Ectodermal cell (in vitro differentiated cells): Measurements from ENCODE around the gene DMD.

ENCODE experiments used
- H3K27ac ChIP-seq: 2 replicates; pipeline ENCODE4 v1.7.0; 2013; ENCODE audit warnings: mild to moderate bottlenecking, low read depth, low read length; ENCODE audit not compliant: insufficient read depth, poor library complexity, severe bottlenecking
- H3K27me3 ChIP-seq: 2 replicates; pipeline ENCODE4 v1.7.0; 2013; ENCODE audit warnings: mild to moderate bottlenecking, low read length; ENCODE audit not compliant: insufficient read depth, control insufficient read depth, poor library complexity, severe bottlenecking
- H3K36me3 ChIP-seq: one replicate; pipeline ENCODE4 v1.7.0; 2013; ENCODE audit warnings: low read length; ENCODE audit not compliant: control insufficient read depth, insufficient read depth
- H3K4me1 ChIP-seq: one replicate; pipeline ENCODE4 v1.7.0; 2013; ENCODE audit warnings: low read length; ENCODE audit not compliant: control insufficient read depth, insufficient read depth
- H3K4me3 ChIP-seq: 2 replicates; pipeline ENCODE4 v1.7.0; 2013; ENCODE audit warnings: low read depth, low read length, control low read depth; ENCODE audit not compliant: insufficient read depth
- H3K9me3 ChIP-seq: 2 replicates; pipeline ENCODE4 v1.7.0; 2013; ENCODE audit warnings: mild to moderate bottlenecking, low read length, moderate library complexity; ENCODE audit not compliant: control insufficient read depth
- WGBS, 2 experiments: methylation state at CpG; one replicate each; pipeline ENCODE4 v1.1.7; 2013; ENCODE audit warnings: missing lambda C conversion rate in 2 of 2; 5-methylcytosine and 5-hydroxymethylcytosine counted together

Gene DMD

DNA sequence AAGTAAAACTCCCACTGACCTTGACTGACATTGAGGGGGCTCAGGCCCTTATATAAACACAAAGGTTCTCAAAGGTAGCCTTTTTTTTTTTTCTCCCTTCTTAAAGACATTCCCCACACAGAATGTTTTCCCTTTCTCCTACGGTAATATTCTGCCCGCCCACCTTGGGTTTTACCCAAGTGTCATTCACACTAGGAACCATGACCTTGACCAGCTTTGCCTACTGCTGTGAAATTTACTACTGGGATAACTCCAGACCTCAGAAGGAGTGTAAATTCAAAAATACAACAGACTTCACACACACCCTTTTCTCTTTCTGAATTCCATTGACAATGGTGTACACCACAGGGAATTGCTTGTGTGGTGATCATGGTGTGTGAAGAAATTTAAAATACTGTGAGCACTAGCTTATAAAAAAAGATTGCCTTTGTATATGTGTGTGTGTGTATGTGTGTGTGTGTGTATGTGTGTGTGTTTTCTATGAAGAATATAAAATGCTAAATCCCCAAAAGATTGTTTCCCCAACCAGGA is 1550.0 kb downstream of the DMD start:
- H3K4me1 ChIP-seq, result no peaks in the 10 kb centered on the region
- no peak overlapping the region for H3K4me3 ChIP-seq
- no peak overlapping the region for H3K27ac ChIP-seq
- H3K9me3 ChIP-seq, result no peaks in the 10 kb centered on the region
- no peaks in the 10 kb centered on the region for H3K36me3 ChIP-seq
- WGBS, 2 experiments, result 70 to 88% methylated on average over 2 of the region's 2 CpGs
- H3K27me3 ChIP-seq, result no peaks in the 10 kb centered on the region

- no peaks in the 10 kb centered on the region for H3K9me3 ChIP-seq
- WGBS, 2 experiments, result 8 to 20% methylated on average over 1 to 2 of the region's 4 CpGs
- no peak overlapping the region for H3K4me3 ChIP-seq
- no peak overlapping the region for H3K27ac ChIP-seq
- no peaks in the 10 kb centered on the region for H3K4me1 ChIP-seq
- no peaks in the 10 kb centered on the region for H3K27me3 ChIP-seq
- H3K36me3 ChIP-seq, result no peaks in the 10 kb centered on the region
These were observed 1553.0 kb downstream of the DMD start for GRCh38 chrX:31658360-31658759.

DNA sequence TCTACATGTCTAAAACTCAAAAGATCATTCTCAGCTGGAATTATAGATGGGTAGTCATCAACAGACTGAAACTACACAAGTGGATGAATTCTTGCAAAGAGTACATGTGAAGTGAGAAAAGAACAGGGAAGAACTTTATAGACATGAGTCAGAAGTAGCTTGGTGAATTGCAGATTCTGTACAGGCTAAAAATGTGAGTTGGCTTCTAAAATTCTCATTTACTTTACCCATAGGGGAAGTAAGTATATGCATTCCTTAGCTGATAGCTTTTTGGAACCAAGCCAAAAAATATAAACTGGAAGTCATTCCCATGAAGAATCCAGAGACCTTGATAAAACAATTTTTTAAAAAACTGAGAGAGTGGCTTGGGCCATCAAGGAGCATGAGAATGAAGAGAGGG is 1555.3 kb downstream of the DMD start:
- Histone ChIP-seq H3K27me3 (no peaks in the 10 kb centered on the region), H3K4me3 (no peak overlapping the region), H3K4me1 (no peaks in the 10 kb centered on the region), H3K27ac (no peak overlapping the region), H3K36me3 (no peaks in the 10 kb centered on the region), H3K9me3 (no peaks in the 10 kb centered on the region)

DNA sequence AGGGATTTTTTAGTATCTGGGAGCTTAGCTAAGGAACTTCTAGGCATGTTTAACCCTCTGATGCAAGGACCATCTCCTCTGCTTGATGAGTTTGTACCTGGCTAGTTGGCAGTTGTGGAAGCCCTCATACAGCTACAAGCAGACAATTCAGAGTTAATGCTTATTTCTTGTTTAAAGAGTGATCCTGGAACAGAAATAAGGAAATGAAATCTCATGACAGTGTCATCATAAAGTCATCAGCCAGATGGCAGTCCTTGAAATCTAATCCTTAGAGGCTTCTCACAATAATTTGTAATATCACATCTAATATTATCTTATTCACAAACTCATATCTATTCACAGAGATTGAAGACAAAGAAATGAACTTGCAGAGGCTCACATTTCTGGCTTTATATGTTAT is 1557.9 kb downstream of the DMD start:
- no peak overlapping the region for H3K4me3 ChIP-seq
- H3K27me3 ChIP-seq, result no peaks in the 10 kb centered on the region
- H3K4me1 ChIP-seq, result no peaks in the 10 kb centered on the region
- H3K9me3 ChIP-seq, result no peaks in the 10 kb centered on the region
- H3K27ac ChIP-seq, result no peak overlapping the region
- no peaks in the 10 kb centered on the region for H3K36me3 ChIP-seq

- H3K9me3 ChIP-seq, result no peaks in the 10 kb centered on the region
- no peaks in the 10 kb centered on the region for H3K36me3 ChIP-seq
- no CpG with 5 or more reads among the region's 1 CpG for WGBS, 2 experiments
- no peaks in the 10 kb centered on the region for H3K4me1 ChIP-seq
- no peaks in the 10 kb centered on the region for H3K27me3 ChIP-seq
- no peak overlapping the region for H3K27ac ChIP-seq
- H3K4me3 ChIP-seq, result no peak overlapping the region
These were observed 1558.7 kb downstream of the DMD start for GRCh38 chrX:31652650-31653049.

- Histone ChIP-seq H3K36me3 (no peaks in the 10 kb centered on the region), H3K4me1 (no peaks in the 10 kb centered on the region), H3K9me3 (no peaks in the 10 kb centered on the region), H3K27me3 (no peaks in the 10 kb centered on the region), H3K27ac (no peak overlapping the region), H3K4me3 (no peak overlapping the region)
- WGBS, 2 experiments, result 91 to 100% methylated on average over 2 to 3 of the region's 3 CpGs
These were observed 1562.1 kb downstream of the DMD start for GRCh38 chrX:31649201-31649600.

DNA sequence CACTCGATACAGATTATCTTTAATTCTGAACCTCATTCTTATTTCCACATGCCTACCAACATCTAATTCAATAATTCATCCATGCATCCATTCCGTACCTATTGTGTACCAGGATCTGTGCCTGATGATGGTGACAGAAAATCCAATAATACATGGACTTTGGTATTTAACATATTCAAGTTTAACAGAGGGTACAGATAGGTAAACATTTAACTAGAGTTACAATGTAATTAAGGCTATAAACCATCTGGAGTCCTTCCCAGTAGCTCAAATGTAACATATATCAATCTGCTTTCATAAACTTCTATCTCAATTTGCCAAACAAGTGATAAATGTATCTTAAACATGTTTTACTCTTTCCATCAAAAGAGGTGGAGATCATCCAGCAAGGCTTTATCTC is 1578.0 kb downstream of the DMD start:
- WGBS, 2 experiments, result 97 to 100% methylated on average over 1 to 2 of the region's 2 CpGs
- no peaks in the 10 kb centered on the region for H3K36me3 ChIP-seq
- no peak overlapping the region for H3K27ac ChIP-seq

DNA sequence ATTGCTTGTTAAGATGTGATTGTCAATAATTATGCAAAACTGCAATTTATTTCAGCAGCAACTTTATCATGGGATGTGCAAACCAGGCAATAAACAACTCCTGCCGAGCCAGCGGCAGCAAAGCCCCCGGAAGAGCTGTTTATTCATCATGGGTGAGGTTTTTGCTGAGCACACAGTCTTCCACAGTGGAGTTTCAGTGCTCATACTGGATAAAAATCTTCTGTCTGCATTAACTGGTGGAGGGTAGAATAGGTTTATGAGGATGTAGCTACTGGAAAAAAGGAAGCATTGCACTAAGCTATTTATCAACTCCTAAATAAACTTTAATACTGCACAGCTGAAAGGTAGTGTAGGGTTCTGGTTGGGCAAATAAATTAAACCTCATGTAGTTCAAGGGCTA is 1582.2 kb downstream of the DMD start:
- Histone ChIP-seq H3K9me3 (no peaks in the 10 kb centered on the region), H3K4me1 (no peaks in the 10 kb centered on the region), H3K4me3 (no peak overlapping the region), H3K36me3 (no peaks in the 10 kb centered on the region), H3K27ac (no peak overlapping the region), H3K27me3 (no peaks in the 10 kb centered on the region)
- 83 to 90% methylated on average over 3 of the region's 3 CpGs for WGBS, 2 experiments

More for the DNA sequence above, 1578.0 kb downstream of the DMD start:
- no peak overlapping the region for H3K4me3 ChIP-seq
- no peaks in the 10 kb centered on the region for H3K9me3 ChIP-seq
- no peaks in the 10 kb centered on the region for H3K4me1 ChIP-seq
- H3K27me3 ChIP-seq, result no peaks in the 10 kb centered on the region

GRCh38 chrX:31609130-31609529 is 1602.2 kb downstream of the DMD start:
- Histone ChIP-seq H3K27ac (no peak overlapping the region), H3K36me3 (no peaks in the 10 kb centered on the region), H3K9me3 (no peaks in the 10 kb centered on the region), H3K27me3 (no peaks in the 10 kb centered on the region), H3K4me1 (no peaks in the 10 kb centered on the region), H3K4me3 (no peak overlapping the region)
- 100% methylated on average over 2 of the region's 4 CpGs; no CpG with 5 or more reads in 1 of the 2 experiments for WGBS, 2 experiments

- WGBS, 2 experiments, result 85 to 97% methylated on average over 2 of the region's 2 CpGs
- H3K27me3 ChIP-seq, result no peaks in the 10 kb centered on the region
- no peaks in the 10 kb centered on the region for H3K9me3 ChIP-seq
- no peaks in the 10 kb centered on the region for H3K36me3 ChIP-seq
- no peak overlapping the region for H3K4me3 ChIP-seq
- no peak overlapping the region for H3K27ac ChIP-seq
- no peaks in the 10 kb centered on the region for H3K4me1 ChIP-seq
These were observed 1602.7 kb downstream of the DMD start for GRCh38 chrX:31608638-31609037.

- no peak overlapping the region for H3K27ac ChIP-seq
- H3K4me1 ChIP-seq, result no peaks in the 10 kb centered on the region
- WGBS, 2 experiments, result 90 to 92% methylated on average over 3 to 4 of the region's 4 CpGs
- no peaks in the 10 kb centered on the region for H3K36me3 ChIP-seq
- no peak overlapping the region for H3K4me3 ChIP-seq
- H3K27me3 ChIP-seq, result no peaks in the 10 kb centered on the region
- H3K9me3 ChIP-seq, result no peaks in the 10 kb centered on the region
These were observed 1604.6 kb downstream of the DMD start for GRCh38 chrX:31606771-31607170.
